ENCODE data around the gene VRTN.
"Not testable (repeated sequence)": the region's sequence is repeated elsewhere in the genome, so short reads cannot be mapped to it uniquely, and the experiment has no call there.

Gene VRTN

DNA sequence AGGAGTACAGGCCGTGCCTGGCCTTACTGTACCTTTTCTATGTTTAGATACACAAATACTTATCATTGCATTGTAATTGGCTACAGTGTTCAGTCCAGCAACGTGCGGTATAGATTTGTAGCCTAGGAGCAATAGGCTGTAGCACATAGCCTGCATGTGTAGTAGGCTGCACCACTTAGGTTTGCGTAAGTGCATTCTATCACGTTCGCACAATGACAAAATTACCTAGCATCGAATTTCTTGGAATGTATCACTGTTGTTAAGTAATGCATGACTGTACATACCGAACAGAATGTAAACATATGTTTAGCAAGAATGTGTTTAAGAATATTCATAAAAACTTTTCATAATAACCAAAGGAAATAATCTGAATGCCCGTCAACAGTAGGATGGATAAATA, 31.9 kb downstream of the VRTN start:
- TF ChIP-seq, protein P1, sequence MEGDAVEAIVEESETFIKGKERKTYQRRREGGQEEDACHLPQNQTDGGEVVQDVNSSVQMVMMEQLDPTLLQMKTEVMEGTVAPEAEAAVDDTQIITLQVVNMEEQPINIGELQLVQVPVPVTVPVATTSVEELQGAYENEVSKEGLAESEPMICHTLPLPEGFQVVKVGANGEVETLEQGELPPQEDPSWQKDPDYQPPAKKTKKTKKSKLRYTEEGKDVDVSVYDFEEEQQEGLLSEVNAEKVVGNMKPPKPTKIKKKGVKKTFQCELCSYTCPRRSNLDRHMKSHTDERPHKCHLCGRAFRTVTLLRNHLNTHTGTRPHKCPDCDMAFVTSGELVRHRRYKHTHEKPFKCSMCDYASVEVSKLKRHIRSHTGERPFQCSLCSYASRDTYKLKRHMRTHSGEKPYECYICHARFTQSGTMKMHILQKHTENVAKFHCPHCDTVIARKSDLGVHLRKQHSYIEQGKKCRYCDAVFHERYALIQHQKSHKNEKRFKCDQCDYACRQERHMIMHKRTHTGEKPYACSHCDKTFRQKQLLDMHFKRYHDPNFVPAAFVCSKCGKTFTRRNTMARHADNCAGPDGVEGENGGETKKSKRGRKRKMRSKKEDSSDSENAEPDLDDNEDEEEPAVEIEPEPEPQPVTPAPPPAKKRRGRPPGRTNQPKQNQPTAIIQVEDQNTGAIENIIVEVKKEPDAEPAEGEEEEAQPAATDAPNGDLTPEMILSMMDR (conservative IDR thresholded peaks at IDR 0.05; ENCODE audit: low read depth, low read length): no peak
- DNase-seq (ENCODE audit: low read depth): no peak
- H3K4me3 ChIP-seq (ENCODE audit: low read length): no peak overlapping the region

DNA sequence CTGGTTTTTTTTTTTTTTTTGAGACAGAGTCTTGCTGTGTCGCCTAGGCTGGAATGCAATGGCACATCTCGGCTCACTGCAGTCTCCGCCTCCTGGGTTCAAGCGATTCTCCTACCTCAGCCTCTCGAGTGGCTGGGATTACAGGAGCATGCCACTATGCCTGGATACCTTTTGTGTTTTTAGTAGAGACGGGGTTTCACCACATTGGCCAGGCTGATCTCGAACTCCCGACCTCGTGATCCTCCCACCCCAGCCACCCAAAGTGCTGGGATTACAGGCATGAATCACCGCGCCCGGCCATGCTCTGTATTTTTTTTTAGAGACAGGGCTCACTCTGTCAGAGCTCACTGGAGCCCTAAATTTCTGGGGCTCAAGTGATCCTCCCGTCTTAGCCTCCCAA, 32.6 kb downstream of the VRTN start:
- TF ChIP-seq, protein P1 (conservative IDR thresholded peaks at IDR 0.05; ENCODE audit: low read depth, low read length): no peak
- no peak for DNase-seq (ENCODE audit: low read depth)
- H3K4me3 ChIP-seq (ENCODE audit: low read length): no peak overlapping the region

DNA sequence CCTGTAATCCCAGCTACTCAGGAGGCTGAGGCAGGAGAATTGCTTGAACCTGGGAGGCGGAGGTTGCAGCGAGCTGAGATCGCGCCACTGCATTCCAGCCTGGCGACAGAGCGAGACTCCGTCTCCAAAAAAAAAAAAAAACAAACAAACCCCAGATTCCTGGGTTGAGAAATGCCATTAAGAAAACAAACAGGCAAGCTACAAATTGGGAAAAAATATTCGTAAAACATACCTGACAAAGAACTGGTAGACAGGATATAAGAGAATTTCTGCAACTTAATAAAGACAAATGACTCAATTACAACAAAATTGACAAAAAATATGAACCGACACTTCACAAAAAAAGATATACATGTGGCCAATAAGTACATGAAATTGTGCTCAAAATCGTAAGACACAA, 33.3 kb downstream of the VRTN start:
- DNase-seq (ENCODE audit: low read depth); H3K4me3 ChIP-seq (ENCODE audit: low read length): not testable (repeated sequence)

DNA sequence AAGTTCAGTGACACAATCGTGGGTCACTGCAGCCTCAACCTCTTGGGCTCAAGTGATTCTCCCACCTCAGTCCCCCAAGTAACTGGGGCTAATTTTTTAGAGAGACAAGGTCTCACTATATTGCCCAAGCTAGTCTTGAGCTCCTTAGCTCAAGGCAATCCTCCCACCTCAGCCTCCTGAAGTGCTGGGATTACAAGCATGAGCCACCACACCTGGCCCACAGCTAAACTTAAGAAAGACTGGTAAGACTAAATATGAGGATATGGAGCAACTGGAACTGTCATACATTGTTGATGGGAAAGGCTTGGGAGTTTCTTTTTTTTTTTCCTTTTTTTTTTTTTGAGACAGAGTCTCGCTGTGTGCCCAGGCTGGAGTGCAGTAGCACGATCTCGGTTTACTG, 34.0 kb downstream of the VRTN start:
- no peak overlapping the region for H3K4me3 ChIP-seq (ENCODE audit: low read length)
- TF ChIP-seq, protein P1 (conservative IDR thresholded peaks at IDR 0.05; ENCODE audit: low read depth, low read length): no peak
- no peak for DNase-seq (ENCODE audit: low read depth)

DNA sequence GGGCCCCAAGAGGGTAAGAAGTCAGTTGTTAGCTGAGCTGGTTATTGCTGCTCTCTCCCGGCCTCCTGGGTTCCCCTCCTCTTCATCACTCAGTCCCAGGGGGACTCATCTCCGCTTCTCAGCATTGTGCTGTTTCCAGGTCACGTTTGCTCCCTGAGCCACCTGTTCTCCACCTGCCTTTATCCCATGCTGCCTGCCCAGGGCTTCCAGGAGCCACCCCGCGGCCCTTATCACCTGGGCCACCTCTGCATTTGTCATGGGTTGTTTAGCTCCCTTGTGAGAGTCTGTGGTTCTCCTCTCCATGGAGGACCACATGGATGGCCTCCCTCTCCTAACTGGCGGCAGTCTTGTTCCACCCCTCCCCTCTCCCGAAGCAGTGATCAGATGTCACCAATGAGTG, 41.7 kb downstream of the VRTN start:
- DNase-seq (ENCODE audit: low read depth): no peak
- TF ChIP-seq, protein P1 (conservative IDR thresholded peaks at IDR 0.05; ENCODE audit: low read depth, low read length): no peak
- no peak overlapping the region for H3K4me3 ChIP-seq (ENCODE audit: low read length)

DNA sequence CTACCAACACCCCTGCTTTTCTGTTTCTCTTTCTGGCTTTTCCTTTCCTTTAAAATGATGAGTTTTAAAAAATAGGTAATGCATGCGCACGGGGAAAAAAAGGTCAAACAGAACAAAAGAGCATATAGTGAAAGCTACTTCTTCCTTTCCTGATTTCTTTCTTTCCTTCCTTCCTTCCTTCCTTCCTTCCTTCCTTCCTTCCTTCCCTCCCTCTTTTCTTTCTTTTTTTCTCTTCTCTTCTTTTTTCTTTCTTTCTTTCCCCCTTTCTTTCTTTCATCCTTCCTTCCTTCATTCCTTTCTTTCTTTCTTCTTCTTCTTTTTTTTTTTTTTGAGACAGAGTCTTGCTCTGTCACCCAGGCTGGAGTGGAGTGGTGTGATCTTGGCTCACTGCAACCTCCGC, 42.2 kb downstream of the VRTN start:
- DNase-seq (ENCODE audit: low read depth): not testable (repeated sequence)

DNA sequence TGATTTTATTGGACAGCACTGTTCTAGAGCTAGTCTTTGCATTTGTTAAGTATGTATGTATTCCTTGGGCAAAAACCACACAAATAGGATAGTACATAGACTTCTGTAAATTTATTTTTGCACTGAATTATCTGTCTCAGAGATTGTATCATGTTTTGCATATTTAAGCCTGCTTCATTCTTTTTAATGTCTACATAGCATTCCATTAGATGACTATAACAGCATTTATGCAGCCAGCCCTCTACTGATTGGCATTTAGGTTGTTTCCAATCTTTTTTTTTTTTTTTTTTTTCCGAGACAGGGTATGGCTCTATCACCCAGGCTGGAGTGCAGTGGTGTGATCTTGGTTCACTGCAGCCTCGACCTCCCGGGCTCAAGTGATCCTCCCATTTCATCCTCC, 43.2 kb downstream of the VRTN start:
- DNase-seq (ENCODE audit: low read depth): no peak
- TF ChIP-seq, protein P1 (conservative IDR thresholded peaks at IDR 0.05; ENCODE audit: low read depth, low read length): no peak
- H3K4me3 ChIP-seq (ENCODE audit: low read length): no peak overlapping the region

More for the DNA sequence above, 42.2 kb downstream of the VRTN start:
- H3K4me3 ChIP-seq (ENCODE audit: low read length): not testable (repeated sequence)

DNA sequence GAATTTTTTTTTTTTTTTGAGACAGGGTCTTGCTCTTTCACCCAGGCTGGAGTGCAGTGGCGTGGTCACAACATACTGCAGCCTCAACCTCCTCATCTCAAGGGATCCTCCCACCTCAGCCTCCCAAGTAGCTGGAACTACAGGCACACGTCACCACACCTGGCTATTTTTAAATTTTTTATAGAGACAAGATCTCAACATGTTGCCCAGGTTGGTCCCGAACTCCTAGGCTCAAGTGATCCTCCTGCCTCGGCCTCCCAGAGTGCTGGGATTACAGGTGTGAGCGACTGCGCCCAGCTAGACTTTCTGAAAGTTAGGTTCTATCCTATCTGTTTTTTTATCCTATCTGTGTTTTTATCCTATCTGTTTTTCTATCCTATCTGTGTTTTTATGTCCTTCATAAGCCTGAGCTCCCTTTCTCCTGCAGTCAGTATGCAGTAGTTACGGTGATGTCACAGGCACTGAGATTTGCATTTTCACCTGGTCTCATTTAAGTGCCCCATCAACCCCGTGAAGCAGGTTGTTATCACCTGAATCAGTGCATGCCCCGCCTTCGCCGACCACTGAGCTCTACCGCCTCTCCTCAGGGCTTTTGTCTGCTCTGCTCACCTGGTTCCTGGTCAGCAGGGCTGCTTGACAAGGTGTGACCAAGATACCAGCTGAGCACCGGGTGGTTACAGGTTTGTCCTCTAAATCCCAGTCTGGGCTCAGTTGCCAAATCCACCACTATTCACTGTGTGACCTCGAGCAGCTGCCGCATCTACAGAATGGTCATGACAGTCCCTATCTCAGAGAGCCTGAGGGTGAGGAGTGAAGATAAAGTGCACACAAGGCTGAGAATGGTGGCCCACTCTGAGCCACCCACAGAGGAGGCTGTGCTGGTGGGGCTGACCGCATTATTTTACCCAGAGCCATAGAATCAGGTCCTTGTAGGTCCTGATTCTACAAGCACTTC, 44.6 kb downstream of the VRTN start:
- TF ChIP-seq, protein P1 (conservative IDR thresholded peaks at IDR 0.05; ENCODE audit: low read depth, low read length): no peak
- DNase-seq (ENCODE audit: low read depth): no peak

More for the DNA sequence above, 44.6 kb downstream of the VRTN start:
- no peak overlapping the region for H3K4me3 ChIP-seq (ENCODE audit: low read length)
